CD4-positive, CD25-positive, alpha-beta regulatory T cell (primary cell): ENCODE measurements around the gene POU2AF3. TPM values are rescaled to one million over a fixed set of nuclear protein-coding genes. Genes with fewer than 3 reads are reported as not detected.

Experiments used
- ATAC-seq, 2 donors: fragments of 150-1000 bp; cut with Tn5 transposase; one replicate each; pipeline ENCODE4 v1.10.0; 2021; ENCODE audit warnings: low read depth in 2 of 2, moderate number of reproducible peaks in 2 of 2, moderate library complexity in 1 of 2
- DNase-seq, 3 donors: peaks; one replicate each; pipeline versions ENCODE4 v3.0.0 to v3.0.0-alpha.2; 2012 to 2022; ENCODE audit warnings: mixed read lengths in 1 of 3
- H3K27ac ChIP-seq: one replicate; pipeline ENCODE4 v1.7.0; 2013; ENCODE audit warnings: mild to moderate bottlenecking, low read length; ENCODE audit not compliant: insufficient read depth, poor library complexity, severe bottlenecking
- H3K27me3 ChIP-seq: one replicate; pipeline ENCODE4 v1.7.0; 2013; ENCODE audit warnings: low read length; ENCODE audit not compliant: control insufficient read depth, insufficient read depth
- H3K36me3 ChIP-seq: one replicate; pipeline ENCODE4 v1.7.0; 2013; ENCODE audit warnings: mild to moderate bottlenecking, low read length, moderate library complexity; ENCODE audit not compliant: control insufficient read depth, insufficient read depth
- H3K4me1 ChIP-seq: 2 replicates; pipeline ENCODE4 v1.7.0; 2013; ENCODE audit warnings: mild to moderate bottlenecking, low read length; ENCODE audit not compliant: insufficient read depth, control insufficient read depth, poor library complexity, severe bottlenecking
- H3K4me3 ChIP-seq: one replicate; pipeline ENCODE4 v1.7.0; 2013; ENCODE audit warnings: low read depth, mild to moderate bottlenecking, low read length, moderate library complexity
- H3K9me3 ChIP-seq, 2 experiments: 1 replicate in 1 of 2; 2 replicates in 1 of 2; pipeline ENCODE4 v1.7.0; 2013; ENCODE audit warnings: low read length in 2 of 2, mild to moderate bottlenecking in 1 of 2, moderate library complexity in 1 of 2; ENCODE audit not compliant: control insufficient read depth in 2 of 2
- H3K27ac Mint-ChIP-seq, 3 donors: one replicate each; pipeline ENCODE4 v1.8.0; 2020 to 2022; ENCODE audit warnings: mild to moderate bottlenecking in 3 of 3, mixed read lengths in 3 of 3, moderate library complexity in 2 of 3
- H3K27me3 Mint-ChIP-seq: one replicate; pipeline ENCODE4 v1.8.0; 2022; ENCODE audit warnings: mild to moderate bottlenecking, mixed read lengths
- H3K36me3 Mint-ChIP-seq: one replicate; pipeline ENCODE4 v1.8.0; 2020; ENCODE audit warnings: mixed read lengths
- H3K4me1 Mint-ChIP-seq, 4 donors: one replicate each; pipeline ENCODE4 v1.8.0; 2020 to 2022; ENCODE audit warnings: mixed read lengths in 4 of 4, mild to moderate bottlenecking in 1 of 4
- H3K4me3 Mint-ChIP-seq, 4 donors: one replicate each; pipeline ENCODE4 v1.8.0; 2020 to 2022; ENCODE audit warnings: mild to moderate bottlenecking in 4 of 4, mixed read lengths in 4 of 4, moderate library complexity in 3 of 4
- H3K9me3 Mint-ChIP-seq, 7 donors: one replicate each; pipeline ENCODE4 v1.8.0; 2020 to 2022; ENCODE audit warnings: mixed read lengths in 7 of 7, mild to moderate bottlenecking in 3 of 7, moderate library complexity in 2 of 7
- polyA plus RNA-seq, 4 donors: library from polyadenylated mRNA; unstranded; fragments of 300-500 nt; fragmentation: Illumina TruSeq; gene quantifications; one replicate each; pipeline ENCODE4 v1.2.3, GENCODE V29; 2021
- total RNA-seq: library from RNA; stranded (reverse); gene quantifications from one replicate; pipeline ENCODE4 v1.2.3, GENCODE V29; 2022

The POU2AF3 gene
- total and polyA plus RNA-seq, 5 donors from 2014 or later, result not detected

DNA sequence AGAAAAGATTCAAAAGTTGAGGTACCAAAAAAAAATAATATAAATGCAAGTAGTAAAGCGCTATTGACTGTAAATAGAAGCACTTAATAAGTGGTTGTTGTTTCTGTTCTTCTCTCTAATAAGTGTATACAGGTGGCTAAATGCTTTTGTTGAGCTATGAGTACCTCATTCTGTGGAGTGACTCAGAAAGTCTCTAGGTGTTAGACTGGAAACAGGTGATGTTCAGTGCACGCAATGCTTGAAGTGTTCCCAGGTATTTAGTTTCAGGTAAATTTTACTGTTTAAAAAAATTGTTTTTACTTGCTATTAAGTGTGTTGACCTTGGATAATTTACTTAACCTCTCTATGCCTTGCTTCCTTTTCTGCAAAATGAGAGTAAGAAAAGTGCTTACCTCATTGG is 24.2 kb downstream of the POU2AF3 start:
- DNase-seq, result no peak
- Histone ChIP-seq H3K27ac (no peak overlapping the region), H3K9me3 (no peaks in the 10 kb centered on the region), H3K36me3 (no peaks in the 10 kb centered on the region), H3K4me3 (no peak overlapping the region), H3K27me3 (peaks cover 2% of the 10 kb centered on the region), H3K4me1 (no peaks in the 10 kb centered on the region)
- peaks cover 9% of the 10 kb centered on the region for H3K27me3 Mint-ChIP-seq
- no peaks in the 10 kb centered on the region for H3K36me3 Mint-ChIP-seq
- H3K4me1 Mint-ChIP-seq, result no peaks in the 10 kb centered on the region
- ATAC-seq, result no peak
- no peak overlapping the region for H3K4me3 Mint-ChIP-seq
- peaks cover 0 to 3% (median 0%) of the 10 kb centered on the region in 7 donors for H3K9me3 Mint-ChIP-seq
- H3K27ac Mint-ChIP-seq, result no peak overlapping the region

DNA sequence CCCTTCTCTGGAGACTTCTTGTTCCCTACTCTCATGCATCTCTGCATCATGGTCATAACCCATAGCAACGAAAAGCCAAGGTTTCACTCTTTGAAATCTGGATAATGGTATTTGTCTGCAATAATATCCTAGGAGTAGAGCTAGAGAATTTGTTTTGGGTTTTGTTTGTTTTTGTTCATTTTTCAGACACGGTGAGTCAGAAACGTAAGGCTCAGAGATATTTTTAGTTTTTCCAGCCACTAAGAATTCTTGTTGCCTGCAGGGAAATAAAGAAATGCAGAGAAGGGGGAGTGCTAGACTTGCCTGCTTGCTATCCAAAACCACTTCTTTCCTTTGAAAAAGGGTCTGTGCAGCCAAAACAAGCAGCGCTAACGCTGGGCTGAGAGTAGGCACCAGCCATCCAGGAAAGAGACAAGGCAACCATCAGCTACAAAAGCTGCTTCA is 26.0 kb downstream of the POU2AF3 start:
- Mint-ChIP-seq H3K4me1 (no peaks in the 10 kb centered on the region), H3K36me3 (no peaks in the 10 kb centered on the region), H3K27me3 (peaks cover 9% of the 10 kb centered on the region), H3K27ac (no peak overlapping the region), H3K9me3 (peaks cover 0 to 3% (median 0%) of the 10 kb centered on the region in 7 donors), H3K4me3 (no peak overlapping the region)
- Histone ChIP-seq H3K27ac (no peak overlapping the region), H3K27me3 (no peaks in the 10 kb centered on the region), H3K4me3 (no peak overlapping the region), H3K36me3 (no peaks in the 10 kb centered on the region), H3K9me3 (no peaks in the 10 kb centered on the region), H3K4me1 (no peaks in the 10 kb centered on the region)
- no peak for ATAC-seq
- no peak for DNase-seq

DNA sequence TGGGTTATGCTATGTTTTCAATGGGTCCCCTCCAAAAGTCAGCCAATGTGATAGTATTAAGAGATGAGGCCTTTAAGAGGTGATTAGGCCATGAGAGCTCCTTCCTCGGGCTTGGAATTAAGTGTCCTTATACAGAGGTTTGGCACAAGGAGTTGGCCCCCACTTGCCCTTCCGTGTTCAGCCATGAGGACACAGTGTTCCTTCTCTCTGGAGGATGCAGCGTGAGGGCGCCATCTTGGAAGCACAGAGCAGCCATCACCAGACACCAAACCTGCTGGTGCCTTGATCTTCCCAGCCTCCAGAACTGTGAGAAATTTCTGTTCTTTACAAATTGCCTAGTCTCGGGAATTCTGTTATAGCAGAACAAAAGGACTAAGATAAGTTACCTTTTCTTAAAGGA is 26.9 kb downstream of the POU2AF3 start:
- no peaks in the 10 kb centered on the region for H3K4me1 ChIP-seq
- DNase-seq (no peak), ATAC-seq (no peak)
- no peaks in the 10 kb centered on the region for H3K9me3 ChIP-seq
- no peaks in the 10 kb centered on the region for H3K4me1 Mint-ChIP-seq
- H3K4me3 Mint-ChIP-seq, result no peak overlapping the region
- H3K36me3 Mint-ChIP-seq, result no peaks in the 10 kb centered on the region
- H3K4me3 ChIP-seq, result no peak overlapping the region
- no peaks in the 10 kb centered on the region for H3K27me3 ChIP-seq
- no peaks in the 10 kb centered on the region for H3K36me3 ChIP-seq
- no peak overlapping the region for H3K27ac ChIP-seq
- peaks cover 9% of the 10 kb centered on the region for H3K27me3 Mint-ChIP-seq
- H3K9me3 Mint-ChIP-seq, result peaks cover 0 to 3% (median 0%) of the 10 kb centered on the region in 7 donors
- no peak overlapping the region for H3K27ac Mint-ChIP-seq

DNA sequence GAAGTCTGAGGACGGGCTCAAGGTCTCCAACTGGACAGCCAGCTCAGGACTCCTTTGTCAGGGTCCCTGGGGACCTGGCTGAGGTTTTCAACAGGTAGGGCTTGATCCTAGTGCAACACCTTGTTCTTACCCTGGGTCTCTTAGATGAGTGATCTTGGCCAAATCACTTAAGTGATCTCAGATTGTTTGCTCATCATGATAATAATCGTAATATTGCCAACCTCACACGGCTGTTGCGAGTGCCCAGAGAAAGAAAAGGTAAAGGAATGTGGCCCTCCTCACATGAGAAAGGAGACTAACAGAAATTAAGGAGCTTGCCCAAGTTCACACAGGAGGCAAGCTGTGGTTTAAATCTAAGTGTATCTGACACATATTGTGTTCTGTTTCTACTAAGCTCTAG is 28.5 kb downstream of the POU2AF3 start:
- Histone ChIP-seq H3K36me3 (no peaks in the 10 kb centered on the region), H3K9me3 (no peaks in the 10 kb centered on the region), H3K4me3 (no peak overlapping the region), H3K4me1 (no peaks in the 10 kb centered on the region), H3K27me3 (no peaks in the 10 kb centered on the region), H3K27ac (no peak overlapping the region)
- H3K4me3 Mint-ChIP-seq, result no peak overlapping the region
- no peaks in the 10 kb centered on the region for H3K36me3 Mint-ChIP-seq
- no peak for ATAC-seq
- H3K4me1 Mint-ChIP-seq, result no peaks in the 10 kb centered on the region
- DNase-seq, result no peak
- peaks cover 0 to 3% (median 0%) of the 10 kb centered on the region in 7 donors for H3K9me3 Mint-ChIP-seq
- no peak overlapping the region for H3K27ac Mint-ChIP-seq
- peaks cover 9% of the 10 kb centered on the region for H3K27me3 Mint-ChIP-seq

DNA sequence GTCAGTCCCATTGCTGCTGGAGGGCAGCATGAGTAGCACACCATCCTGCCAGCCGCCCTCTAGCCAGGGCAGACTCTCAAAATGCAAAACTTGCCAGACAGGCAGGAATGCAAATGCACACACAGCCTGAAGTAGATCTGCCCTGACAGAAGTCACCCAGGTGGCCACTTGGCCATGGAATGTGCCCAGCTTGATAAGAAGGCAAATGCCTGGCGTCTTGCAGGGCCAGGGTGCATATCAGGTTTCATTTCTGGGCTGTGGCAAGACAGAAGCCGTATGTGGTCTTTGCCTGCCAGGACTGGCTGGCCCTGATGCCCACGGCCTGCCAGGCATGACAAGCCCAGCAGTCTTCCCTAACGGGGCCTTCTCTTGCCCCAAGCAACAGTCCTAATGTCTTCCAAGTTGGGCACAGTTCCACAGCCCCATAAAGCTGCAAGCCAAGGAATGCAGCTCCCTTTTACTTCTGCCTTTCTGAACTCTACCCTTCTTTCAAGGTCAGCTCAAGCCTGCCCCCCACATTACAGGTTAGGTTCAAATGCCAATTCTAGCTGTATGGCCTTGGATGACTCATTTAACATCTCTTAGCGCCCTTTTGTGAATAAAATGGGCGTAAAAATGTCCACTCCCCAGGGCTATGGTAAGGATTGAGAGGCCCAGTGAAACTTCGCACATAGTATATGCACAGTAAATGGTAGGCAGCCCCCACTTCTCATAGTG is 29.7 kb downstream of the POU2AF3 start:
- no peak overlapping the region for H3K27ac ChIP-seq
- ATAC-seq (no peak), DNase-seq (no peak)
- Mint-ChIP-seq H3K4me3 (no peak overlapping the region), H3K27me3 (peaks cover 13% of the 10 kb centered on the region), H3K4me1 (no peaks in the 10 kb centered on the region), H3K36me3 (no peaks in the 10 kb centered on the region), H3K9me3 (peaks cover 0 to 3% (median 0%) of the 10 kb centered on the region in 7 donors), H3K27ac (no peak overlapping the region)
- H3K4me3 ChIP-seq, result no peak overlapping the region
- H3K36me3 ChIP-seq, result no peaks in the 10 kb centered on the region
- H3K4me1 ChIP-seq, result no peaks in the 10 kb centered on the region
- H3K9me3 ChIP-seq, result no peaks in the 10 kb centered on the region
- no peaks in the 10 kb centered on the region for H3K27me3 ChIP-seq

DNA sequence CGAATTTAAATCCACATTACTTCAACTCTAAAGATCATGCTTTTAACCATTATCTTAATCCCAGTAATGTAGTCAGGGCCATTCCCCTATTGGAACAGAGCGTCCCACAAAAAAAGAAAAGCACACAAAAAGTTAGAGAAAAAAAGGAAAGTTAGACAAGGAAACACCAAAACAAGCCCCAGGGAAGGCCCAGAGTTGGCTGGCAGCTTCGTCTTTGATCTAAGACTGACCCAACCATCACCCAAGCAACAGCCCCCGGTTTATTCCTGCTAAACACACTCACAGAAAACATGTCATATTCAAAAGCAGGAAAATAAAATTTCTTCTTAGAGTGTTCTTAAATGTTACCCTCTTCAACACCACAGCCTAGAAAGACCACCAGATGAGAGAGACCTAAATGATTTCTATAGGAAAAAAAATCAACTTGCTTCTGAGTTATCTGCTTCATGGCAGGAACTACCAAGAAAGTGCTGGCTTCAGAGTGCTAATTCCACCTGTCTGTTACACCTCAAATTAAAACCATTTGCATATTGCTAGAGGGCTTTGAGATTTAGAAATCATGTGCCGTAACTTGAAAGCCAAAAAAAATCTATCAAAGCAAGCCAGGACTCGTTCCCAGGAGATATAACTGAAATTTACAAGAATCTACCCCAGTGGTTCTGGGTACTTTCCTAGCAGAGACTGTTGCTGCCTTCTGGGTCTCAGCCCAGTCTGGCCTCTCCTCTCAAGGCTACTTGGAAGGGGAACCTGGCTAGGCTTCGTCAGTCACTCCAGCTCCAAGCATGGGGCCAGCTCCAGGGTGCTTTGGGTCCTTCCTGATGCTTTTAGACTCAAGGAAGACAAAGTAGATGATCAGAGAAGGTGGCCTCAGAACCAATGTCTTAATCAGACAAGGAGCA is 31.2 kb downstream of the POU2AF3 start:
- H3K4me3 ChIP-seq, result no peak overlapping the region
- no peaks in the 10 kb centered on the region for H3K4me1 ChIP-seq
- no peaks in the 10 kb centered on the region for H3K36me3 ChIP-seq
- no peak for DNase-seq
- Mint-ChIP-seq H3K4me1 (no peaks in the 10 kb centered on the region), H3K36me3 (no peaks in the 10 kb centered on the region), H3K4me3 (no peak overlapping the region), H3K9me3 (peaks cover 0 to 3% (median 0%) of the 10 kb centered on the region in 7 donors), H3K27ac (peak overlapping the region in 1 of 3 donors; percentile 26), H3K27me3 (peaks cover 10% of the 10 kb centered on the region)
- no peaks in the 10 kb centered on the region for H3K27me3 ChIP-seq
- no peak overlapping the region for H3K27ac ChIP-seq
- no peak for ATAC-seq
- H3K9me3 ChIP-seq, result no peaks in the 10 kb centered on the region

DNA sequence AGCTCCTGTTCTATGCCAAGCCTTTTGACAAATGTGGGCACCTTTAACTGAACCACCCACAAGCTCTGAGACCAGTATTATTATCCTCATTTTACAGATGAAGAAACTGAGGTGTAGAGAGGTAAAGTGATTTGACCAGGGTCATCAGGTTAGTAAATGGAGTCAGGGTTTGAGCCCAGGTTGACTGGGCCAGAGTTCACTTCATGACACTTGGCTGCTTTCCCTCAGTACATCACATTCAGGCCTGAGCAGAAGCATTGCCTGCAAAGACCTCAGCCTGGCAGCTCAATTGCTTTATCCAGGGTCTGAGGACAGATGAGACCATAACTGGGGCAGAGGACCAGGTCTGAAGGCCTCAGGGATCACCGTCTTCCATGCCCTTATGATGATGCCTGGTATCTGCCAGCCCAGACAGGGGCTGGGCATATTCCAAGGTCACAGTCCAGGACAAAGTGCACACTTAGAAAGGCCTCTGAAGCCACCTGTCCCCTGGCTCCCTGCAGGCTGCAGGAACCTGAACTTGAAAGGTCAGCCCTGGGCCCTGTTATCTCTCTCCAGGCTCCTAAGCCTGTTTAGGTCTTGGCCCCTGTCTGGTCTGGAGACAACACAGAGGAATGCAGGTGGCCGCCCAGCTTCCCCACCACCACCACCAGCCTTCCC is 32.0 kb downstream of the POU2AF3 start:
- no peak overlapping the region for H3K27ac Mint-ChIP-seq
- ATAC-seq, result no peak

More for the DNA sequence above, 32.0 kb downstream of the POU2AF3 start:
- Histone ChIP-seq H3K27ac (no peak overlapping the region), H3K36me3 (no peaks in the 10 kb centered on the region), H3K9me3 (no peaks in the 10 kb centered on the region), H3K4me1 (no peaks in the 10 kb centered on the region), H3K27me3 (no peaks in the 10 kb centered on the region), H3K4me3 (no peak overlapping the region)
- DNase-seq, result no peak
- Mint-ChIP-seq H3K36me3 (no peaks in the 10 kb centered on the region), H3K4me1 (no peaks in the 10 kb centered on the region), H3K27me3 (peaks cover 9% of the 10 kb centered on the region), H3K4me3 (no peak overlapping the region), H3K9me3 (peaks cover 0 to 3% (median 0%) of the 10 kb centered on the region in 7 donors)
